T47D (cell line): ENCODE results near the gene BCORL1.

ENCODE experiments used
- DNase-seq, 2 experiments: peaks; one replicate each; pipeline versions ENCODE4 v3.0.0 to v3.0.0-alpha.2; 2011 to 2012; ENCODE audit warnings: low read depth in 1 of 2, low spot score in 1 of 2
- JUND ChIP-seq: IDR thresholded peaks from 2 replicates; pipeline ENCODE4 v1.6.1; 2012; ENCODE audit warnings: low read depth
- in situ Hi-C: cut with HindIII; loops from 2 replicates; pipeline ENCODE4 v1.10.0; 2016; ENCODE audit warnings: low sequenced_read_pairs, low pct_unique_long_range_greater_than_20kb

The BCORL1 gene

GRCh38 chrX:130083107-130083490 lies 100.7 kb downstream of the BCORL1 start:
- in situ Hi-C loops = no loop called here
- no peak for DNase-seq
- no peak for TF ChIP-seq JUND

- TF ChIP-seq JUND = no peak
- DNase-seq = no peak
- in situ Hi-C loops = no loop called here
Observed at GRCh38 chrX:130083656-130084382, 101.4 kb downstream of the BCORL1 start.

GRCh38 chrX:130084631-130085237 lies 102.3 kb downstream of the BCORL1 start:
- in situ Hi-C loops = no loop called here
- no peak for DNase-seq
- TF ChIP-seq JUND = no peak

GRCh38 chrX:130085551-130086446 lies 103.4 kb downstream of the BCORL1 start:
- TF ChIP-seq JUND = no peak
- DNase-seq = no peak
- in situ Hi-C loops = no loop called here

- in situ Hi-C loops = no loop called here
- no peak for DNase-seq
- no peak for TF ChIP-seq JUND
Observed at GRCh38 chrX:130086447-130087206, 104.2 kb downstream of the BCORL1 start.

- TF ChIP-seq JUND = no peak
- DNase-seq = no peak
- in situ Hi-C loops = no loop called here
Observed at GRCh38 chrX:130090364-130090763, 107.9 kb downstream of the BCORL1 start.

- TF ChIP-seq JUND = no peak
- no peak for DNase-seq
- in situ Hi-C loops = no loop called here
Observed at GRCh38 chrX:130091980-130092522, 109.6 kb downstream of the BCORL1 start.

- in situ Hi-C loops = no loop called here
- no peak for TF ChIP-seq JUND
- no peak for DNase-seq
Observed at GRCh38 chrX:130093271-130093670, 110.8 kb downstream of the BCORL1 start.

- in situ Hi-C loops = no loop called here
- no peak for TF ChIP-seq JUND
- DNase-seq = no peak
Observed at GRCh38 chrX:130094696-130095095, 112.3 kb downstream of the BCORL1 start.

GRCh38 chrX:130095249-130096030 lies 113.0 kb downstream of the BCORL1 start:
- TF ChIP-seq JUND = no peak

GRCh38 chrX:130097507-130098209 lies 115.2 kb downstream of the BCORL1 start:
- no peak for DNase-seq
- TF ChIP-seq JUND = no peak
- in situ Hi-C loops = no loop called here

More at GRCh38 chrX:130095249-130096030, 113.0 kb downstream of the BCORL1 start:
- in situ Hi-C loops = no loop called here
- DNase-seq = no peak
